Upper lobe of left lung (tissue), 4 donors: ENCODE measurements around the gene L1CAM.

Source experiments
- EP300 ChIP-seq, 4 donors: sonication (generic); formaldehyde crosslinking; IDR thresholded peaks; one replicate each; pipeline ENCODE4 v1.5.1; 2017; ENCODE audit warnings: antibody characterized with exemption in 4 of 4, control low read depth in 2 of 4
- POLR2A ChIP-seq, 4 donors: fragments of 450-650 bp; IDR thresholded peaks; one replicate each; pipeline ENCODE4 v1.5.1; 2016 to 2017; ENCODE audit warnings: antibody characterized with exemption in 4 of 4, mild to moderate bottlenecking in 2 of 4
- POLR2AphosphoS5 ChIP-seq, 2 donors: sonication (generic); formaldehyde crosslinking; IDR thresholded peaks; one replicate each; pipeline ENCODE4 v1.5.1; 2017; ENCODE audit warnings: antibody characterized with exemption in 2 of 2
- TF ChIP-seq, protein P1 (sequence below), 6 experiments: fragments of 450-650 bp in 4 of 6; fragments of 200-600 bp in 2 of 6; sonication (generic) in 2 of 6; IDR thresholded peaks; one replicate each; pipeline ENCODE4 v1.5.1; 2016 to 2019; ENCODE audit warnings: antibody characterized with exemption in 6 of 6

DNA sequence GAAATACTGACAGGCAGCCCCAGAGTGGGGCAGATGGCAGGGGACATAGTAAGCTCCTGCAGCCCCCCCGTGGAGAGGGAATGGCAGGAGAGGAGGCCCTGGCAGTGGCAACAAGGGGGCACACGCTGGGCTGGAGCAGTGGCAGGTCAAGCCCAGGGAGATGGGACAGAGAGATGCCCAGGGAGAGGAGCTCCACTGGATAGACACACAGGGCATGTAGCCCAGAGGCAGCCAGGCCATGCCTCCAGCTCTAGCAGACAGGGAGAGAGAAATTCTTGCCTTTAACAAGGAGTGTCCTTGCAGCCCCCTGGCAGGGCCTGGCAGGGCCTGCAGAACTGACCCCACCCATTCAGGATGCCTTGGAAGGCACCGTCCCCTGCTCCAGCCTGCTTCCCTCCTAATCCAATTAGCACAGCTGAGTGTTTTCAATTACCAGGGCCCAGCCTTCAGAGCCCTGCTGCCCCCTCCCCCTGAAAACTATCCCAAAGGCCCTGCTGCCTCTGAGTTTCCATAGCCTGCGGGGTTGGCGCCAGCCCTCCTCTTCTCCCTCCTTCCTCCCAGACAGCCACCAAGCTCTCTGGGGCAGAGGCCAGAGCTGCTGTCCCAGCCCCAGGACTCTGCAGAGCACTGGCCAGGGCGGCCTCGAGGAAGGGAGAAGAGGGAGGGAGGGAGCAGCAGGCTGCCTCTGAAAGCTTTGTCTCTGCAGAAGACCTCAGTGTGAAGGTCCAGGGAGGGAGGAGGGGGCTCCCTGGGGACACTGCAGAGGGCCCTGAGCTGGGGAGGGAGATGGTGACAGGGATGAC lies 12.5 kb downstream of the L1CAM start:
- TF ChIP-seq, protein P1, sequence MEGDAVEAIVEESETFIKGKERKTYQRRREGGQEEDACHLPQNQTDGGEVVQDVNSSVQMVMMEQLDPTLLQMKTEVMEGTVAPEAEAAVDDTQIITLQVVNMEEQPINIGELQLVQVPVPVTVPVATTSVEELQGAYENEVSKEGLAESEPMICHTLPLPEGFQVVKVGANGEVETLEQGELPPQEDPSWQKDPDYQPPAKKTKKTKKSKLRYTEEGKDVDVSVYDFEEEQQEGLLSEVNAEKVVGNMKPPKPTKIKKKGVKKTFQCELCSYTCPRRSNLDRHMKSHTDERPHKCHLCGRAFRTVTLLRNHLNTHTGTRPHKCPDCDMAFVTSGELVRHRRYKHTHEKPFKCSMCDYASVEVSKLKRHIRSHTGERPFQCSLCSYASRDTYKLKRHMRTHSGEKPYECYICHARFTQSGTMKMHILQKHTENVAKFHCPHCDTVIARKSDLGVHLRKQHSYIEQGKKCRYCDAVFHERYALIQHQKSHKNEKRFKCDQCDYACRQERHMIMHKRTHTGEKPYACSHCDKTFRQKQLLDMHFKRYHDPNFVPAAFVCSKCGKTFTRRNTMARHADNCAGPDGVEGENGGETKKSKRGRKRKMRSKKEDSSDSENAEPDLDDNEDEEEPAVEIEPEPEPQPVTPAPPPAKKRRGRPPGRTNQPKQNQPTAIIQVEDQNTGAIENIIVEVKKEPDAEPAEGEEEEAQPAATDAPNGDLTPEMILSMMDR (IDR thresholded peaks at IDR 0.05) = no peak
- no peak for TF ChIP-seq POLR2A (IDR thresholded peaks at IDR 0.05)
- no peak for TF ChIP-seq EP300 (IDR thresholded peaks at IDR 0.05)
- no peak for TF ChIP-seq POLR2AphosphoS5 (IDR thresholded peaks at IDR 0.05)
